ENCODE measurements around the gene C1orf141.

DNA sequence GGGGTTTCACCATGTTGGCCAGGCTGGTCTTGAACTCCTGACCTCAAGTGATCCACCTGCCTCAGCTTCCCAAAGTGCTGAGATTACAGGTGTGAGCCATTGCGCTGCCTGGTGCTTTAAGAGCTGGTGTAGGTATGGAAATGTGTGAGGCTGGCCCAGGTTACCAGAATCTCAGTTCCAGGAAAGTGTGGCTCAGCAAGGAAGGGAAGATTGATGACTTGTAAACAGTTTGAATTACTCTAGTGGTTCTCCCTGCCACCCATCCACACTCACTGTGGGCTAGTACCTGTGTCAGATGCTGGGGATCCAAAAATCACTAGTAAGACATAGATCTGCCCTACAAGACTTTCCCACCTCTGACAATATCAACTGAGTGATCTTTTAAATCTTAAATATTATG lies 46.3 kb downstream of the C1orf141 start:
- TF ChIP-seq, protein P1, sequence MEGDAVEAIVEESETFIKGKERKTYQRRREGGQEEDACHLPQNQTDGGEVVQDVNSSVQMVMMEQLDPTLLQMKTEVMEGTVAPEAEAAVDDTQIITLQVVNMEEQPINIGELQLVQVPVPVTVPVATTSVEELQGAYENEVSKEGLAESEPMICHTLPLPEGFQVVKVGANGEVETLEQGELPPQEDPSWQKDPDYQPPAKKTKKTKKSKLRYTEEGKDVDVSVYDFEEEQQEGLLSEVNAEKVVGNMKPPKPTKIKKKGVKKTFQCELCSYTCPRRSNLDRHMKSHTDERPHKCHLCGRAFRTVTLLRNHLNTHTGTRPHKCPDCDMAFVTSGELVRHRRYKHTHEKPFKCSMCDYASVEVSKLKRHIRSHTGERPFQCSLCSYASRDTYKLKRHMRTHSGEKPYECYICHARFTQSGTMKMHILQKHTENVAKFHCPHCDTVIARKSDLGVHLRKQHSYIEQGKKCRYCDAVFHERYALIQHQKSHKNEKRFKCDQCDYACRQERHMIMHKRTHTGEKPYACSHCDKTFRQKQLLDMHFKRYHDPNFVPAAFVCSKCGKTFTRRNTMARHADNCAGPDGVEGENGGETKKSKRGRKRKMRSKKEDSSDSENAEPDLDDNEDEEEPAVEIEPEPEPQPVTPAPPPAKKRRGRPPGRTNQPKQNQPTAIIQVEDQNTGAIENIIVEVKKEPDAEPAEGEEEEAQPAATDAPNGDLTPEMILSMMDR (IDR thresholded peaks at IDR 0.05), result no peak
- TF ChIP-seq POLR2A (IDR thresholded peaks at IDR 0.05), result no peak
